OCI-LY3 (cell line): ENCODE results near the gene NODAL.

Experiments
- EZH2phosphoT487 ChIP-seq: fragments of 200-600 bp; shearing (Covaris generic); IDR thresholded peaks from 2 replicates; pipeline ENCODE4 v1.6.1; 2018; ENCODE audit warnings: antibody characterized with exemption, mixed run types, low read depth
- TF ChIP-seq, protein P1 (sequence below): fragments of 200-600, 300-600 bp; sonication (generic); IDR thresholded peaks from 2 replicates; pipeline ENCODE4 v1.5.1; 2014; ENCODE audit warnings: antibody characterized with exemption, low read length, low read depth

DNA sequence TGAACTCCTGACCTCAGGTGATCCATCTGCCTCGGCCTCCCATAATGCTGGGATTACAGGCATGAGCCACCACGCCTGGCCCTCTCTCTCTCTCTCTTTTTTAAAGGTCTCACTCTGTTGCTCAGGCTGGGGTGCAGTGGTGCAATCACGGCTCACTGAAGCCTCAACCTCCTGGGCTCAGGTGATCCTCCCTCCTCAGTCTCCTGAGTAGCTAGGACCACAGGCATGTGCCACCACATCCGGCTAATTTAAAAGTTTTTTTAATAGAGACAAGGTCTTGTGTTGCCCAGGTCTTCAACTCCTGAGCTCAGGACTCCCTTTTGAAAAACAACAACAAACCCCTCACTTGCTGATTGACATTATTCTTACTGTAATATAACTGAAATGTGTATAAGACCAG lies 48.7 kb upstream of the NODAL start:
- TF ChIP-seq, protein P1, sequence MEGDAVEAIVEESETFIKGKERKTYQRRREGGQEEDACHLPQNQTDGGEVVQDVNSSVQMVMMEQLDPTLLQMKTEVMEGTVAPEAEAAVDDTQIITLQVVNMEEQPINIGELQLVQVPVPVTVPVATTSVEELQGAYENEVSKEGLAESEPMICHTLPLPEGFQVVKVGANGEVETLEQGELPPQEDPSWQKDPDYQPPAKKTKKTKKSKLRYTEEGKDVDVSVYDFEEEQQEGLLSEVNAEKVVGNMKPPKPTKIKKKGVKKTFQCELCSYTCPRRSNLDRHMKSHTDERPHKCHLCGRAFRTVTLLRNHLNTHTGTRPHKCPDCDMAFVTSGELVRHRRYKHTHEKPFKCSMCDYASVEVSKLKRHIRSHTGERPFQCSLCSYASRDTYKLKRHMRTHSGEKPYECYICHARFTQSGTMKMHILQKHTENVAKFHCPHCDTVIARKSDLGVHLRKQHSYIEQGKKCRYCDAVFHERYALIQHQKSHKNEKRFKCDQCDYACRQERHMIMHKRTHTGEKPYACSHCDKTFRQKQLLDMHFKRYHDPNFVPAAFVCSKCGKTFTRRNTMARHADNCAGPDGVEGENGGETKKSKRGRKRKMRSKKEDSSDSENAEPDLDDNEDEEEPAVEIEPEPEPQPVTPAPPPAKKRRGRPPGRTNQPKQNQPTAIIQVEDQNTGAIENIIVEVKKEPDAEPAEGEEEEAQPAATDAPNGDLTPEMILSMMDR = no peak
- TF ChIP-seq EZH2phosphoT487 = no peak
